HL-60 (cell line): Measurements from ENCODE around the gene PAOX.
"Not testable (repeated sequence)": the region's sequence is repeated elsewhere in the genome, so short reads cannot be mapped to it uniquely, and the experiment has no call there.

ENCODE experiments used
- POLR2AphosphoS5 ChIP-seq: IDR thresholded peaks from 2 replicates; pipeline ENCODE4 v1.6.1; 2012; ENCODE audit warnings: low read depth
- REST ChIP-seq: IDR thresholded peaks from 2 replicates; pipeline ENCODE4 v1.6.1; 2012; ENCODE audit warnings: low read depth; ENCODE audit not compliant: insufficient replicate concordance
- TF ChIP-seq, protein P1 (sequence below): IDR thresholded peaks from one replicate; pipeline ENCODE4 v1.5.1; 2011; ENCODE audit warnings: low read length, control low read depth, inconsistent platforms; ENCODE audit not compliant: insufficient read depth

GRCh38 chr10:133386951-133387350 is 7.9 kb downstream of the PAOX start:
- TF ChIP-seq, protein P1, sequence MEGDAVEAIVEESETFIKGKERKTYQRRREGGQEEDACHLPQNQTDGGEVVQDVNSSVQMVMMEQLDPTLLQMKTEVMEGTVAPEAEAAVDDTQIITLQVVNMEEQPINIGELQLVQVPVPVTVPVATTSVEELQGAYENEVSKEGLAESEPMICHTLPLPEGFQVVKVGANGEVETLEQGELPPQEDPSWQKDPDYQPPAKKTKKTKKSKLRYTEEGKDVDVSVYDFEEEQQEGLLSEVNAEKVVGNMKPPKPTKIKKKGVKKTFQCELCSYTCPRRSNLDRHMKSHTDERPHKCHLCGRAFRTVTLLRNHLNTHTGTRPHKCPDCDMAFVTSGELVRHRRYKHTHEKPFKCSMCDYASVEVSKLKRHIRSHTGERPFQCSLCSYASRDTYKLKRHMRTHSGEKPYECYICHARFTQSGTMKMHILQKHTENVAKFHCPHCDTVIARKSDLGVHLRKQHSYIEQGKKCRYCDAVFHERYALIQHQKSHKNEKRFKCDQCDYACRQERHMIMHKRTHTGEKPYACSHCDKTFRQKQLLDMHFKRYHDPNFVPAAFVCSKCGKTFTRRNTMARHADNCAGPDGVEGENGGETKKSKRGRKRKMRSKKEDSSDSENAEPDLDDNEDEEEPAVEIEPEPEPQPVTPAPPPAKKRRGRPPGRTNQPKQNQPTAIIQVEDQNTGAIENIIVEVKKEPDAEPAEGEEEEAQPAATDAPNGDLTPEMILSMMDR = not testable (repeated sequence)
- not testable (repeated sequence) for TF ChIP-seq REST, POLR2AphosphoS5
